Astrocyte (in vitro differentiated cells and primary cell): ENCODE data around the gene PLEKHO2.
"Not testable (repeated sequence)": the region's sequence is repeated elsewhere in the genome, so short reads cannot be mapped to it uniquely, and the experiment has no call there.

Experiments
- CTCF ChIP-seq: IDR thresholded peaks from 2 replicates; pipeline ENCODE4 v1.5.1; 2011; ENCODE audit warnings: low read depth, mild to moderate bottlenecking, inconsistent platforms, low read length, moderate library complexity; ENCODE audit not compliant: insufficient read depth
- EZH2 ChIP-seq: IDR thresholded peaks from 2 replicates; pipeline ENCODE4 v1.6.1; 2012; ENCODE audit warnings: mild to moderate bottlenecking, low read length, inconsistent platforms; ENCODE audit not compliant: insufficient read depth

GRCh38 chr15:64795299-64795698, 46.4 kb upstream of the PLEKHO2 start:
- TF ChIP-seq EZH2, CTCF: not testable (repeated sequence)
